Left ventricle myocardium superior (tissue), 1 donor: ENCODE results near the gene ATP1A4. TPM values are rescaled to one million over a fixed set of nuclear protein-coding genes. Genes with fewer than 3 reads are reported as not detected.
A peak's percentile ranks its signal among the peaks of the same experiment; 100 is the strongest.
"Not testable (repeated sequence)": the region's sequence is repeated elsewhere in the genome, so short reads cannot be mapped to it uniquely, and the experiment has no call there.

Experiments
- ATAC-seq: fragments of 200-7000 bp; cut with Tn5 transposase; one replicate; pipeline ENCODE4 v1.9.1; 2020; ENCODE audit warnings: mild to moderate bottlenecking, moderate library complexity
- DNase-seq: peaks from one replicate; pipeline ENCODE4 v3.0.0-alpha.2; 2020
- intact Hi-C: fragments of 100-400 bp; cut with micrococcal nuclease; formaldehyde crosslinking; loops from one replicate; pipeline ENCODE4 v1.11.0; 2022
- long read RNA-seq: library from polyadenylated mRNA; unstranded; transcript quantifications from one replicate; pipeline ENCODE4 v2.0.0, GENCODE V29; 2021
- total RNA-seq: library from RNA; stranded (reverse); fragmentation: NEBNext Ultra II Directional; extraction: Animal tissue kit (Norgen Biotek cat#: 25700); gene quantifications from one replicate; pipeline ENCODE4 v1.2.1, GENCODE V29; 2021
- donor health status: DM: no; HTN: yes; CAD: no; lungs with severe emphysema.

The ATP1A4 gene
- total RNA-seq = not detected
- long read RNA-seq = 0 reads

GRCh38 chr1:160151303-160151702 is at the start of gene ATP1A4:
Gene ATP1A4, plus strand, starts transcription at chr1:160151603. Its CDS starts 438 bp downstream, at chr1:160152041.
- intact Hi-C loops = no loop called here
- DNase-seq = no peak
- ATAC-seq = no peak

GRCh38 chr1:160101717-160102522 is 49.5 kb upstream of the ATP1A4 start:
- intact Hi-C loops = loop anchor here (10.0 kb wide), 1 partner anchor 93 kb away; the partner anchor contains the start of gene CASQ1
- no peak for DNase-seq
- no peak for ATAC-seq

GRCh38 chr1:160103658-160104408 is 47.6 kb upstream of the ATP1A4 start:
- intact Hi-C loops = loop anchor here (10.0 kb wide), 1 partner anchor 91 kb away; the partner anchor contains the start of gene CASQ1
- no peak for DNase-seq
- ATAC-seq = no peak

GRCh38 chr1:160104486-160104885 is 46.9 kb upstream of the ATP1A4 start:
- intact Hi-C loops = loop anchor here (10.0 kb wide), 1 partner anchor 90 kb away; the partner anchor contains the start of gene CASQ1
- DNase-seq (no peak), ATAC-seq (no peak)

GRCh38 chr1:160105155-160105554 is 46.2 kb upstream of the ATP1A4 start:
- DNase-seq = no peak

DNA sequence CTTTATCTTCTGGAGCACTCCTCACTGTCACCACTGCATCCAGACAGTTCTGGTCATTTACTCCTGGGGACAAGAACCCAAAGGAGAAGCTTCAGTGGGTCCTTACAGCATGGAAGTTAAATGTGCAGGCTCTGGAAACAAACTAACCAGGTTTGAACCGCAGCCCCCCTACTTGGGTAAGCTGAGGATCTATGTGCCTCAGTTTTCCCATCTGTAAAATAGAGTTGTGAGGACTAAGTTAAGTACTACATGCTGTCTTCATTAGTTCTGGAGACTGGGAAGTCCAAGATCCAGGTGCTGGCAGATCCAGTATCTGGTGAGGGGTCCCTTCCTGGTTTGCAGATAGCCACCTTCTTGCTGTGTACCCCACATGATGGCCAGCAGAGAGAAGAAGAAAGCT is 43.9 kb upstream of the ATP1A4 start:
- intact Hi-C loops = loop anchor here (10.0 kb wide), 1 partner anchor 87 kb away; the partner anchor contains the start of gene CASQ1
- no peak for DNase-seq
- ATAC-seq = no peak

More at GRCh38 chr1:160105155-160105554, 46.2 kb upstream of the ATP1A4 start:
- ATAC-seq = no peak
- intact Hi-C loops = loop anchor here (10.0 kb wide), 1 partner anchor 90 kb away; the partner anchor contains the start of gene CASQ1

- DNase-seq (no peak), ATAC-seq (no peak)
- intact Hi-C loops = loop anchor here (10.0 kb wide), 1 partner anchor 86 kb away; the partner anchor contains the start of gene CASQ1
Measured at GRCh38 chr1:160108888-160109662, 42.3 kb upstream of the ATP1A4 start.

DNA sequence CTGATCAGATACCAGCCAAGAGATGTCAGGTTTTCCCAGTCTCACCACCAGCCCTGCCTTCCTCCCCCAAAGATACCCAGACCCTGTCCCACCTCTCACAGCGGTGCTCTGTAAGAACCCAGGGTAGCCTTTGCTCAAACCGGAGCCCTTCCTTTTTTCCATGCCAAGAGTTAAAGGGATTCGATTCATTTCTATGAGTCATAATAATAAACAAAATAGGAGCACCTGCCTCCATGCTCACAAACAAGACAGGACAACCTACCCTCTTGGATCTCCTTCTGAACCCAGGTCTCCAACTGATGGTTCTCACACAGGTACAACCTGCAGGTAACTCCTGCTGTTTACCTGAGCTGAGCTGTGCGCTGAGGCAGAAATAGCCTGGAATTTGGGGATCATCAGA is 41.7 kb upstream of the ATP1A4 start:
- intact Hi-C loops = loop anchor here (10.0 kb wide), 1 partner anchor 85 kb away; the partner anchor contains the start of gene CASQ1
- ATAC-seq (no peak), DNase-seq (no peak)

DNA sequence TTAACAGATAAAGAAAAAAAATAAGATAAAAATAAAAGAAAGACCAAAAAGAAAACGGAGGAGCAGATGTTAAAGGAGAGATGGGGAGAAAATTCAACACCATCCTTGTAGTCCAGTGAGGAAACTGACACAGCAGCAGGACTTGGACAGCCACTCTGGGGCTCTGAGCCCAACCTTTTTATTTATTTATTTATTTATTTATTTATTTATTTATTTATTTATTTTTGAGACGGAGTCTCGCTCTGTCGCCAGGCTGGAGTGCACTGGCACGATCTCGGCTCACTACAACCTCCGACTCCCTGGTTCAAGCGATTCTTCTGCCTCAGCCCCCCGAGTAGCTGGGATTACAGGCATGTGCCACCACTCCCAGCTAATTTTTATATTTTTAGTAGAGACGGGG is 39.9 kb upstream of the ATP1A4 start:
- DNase-seq, intact Hi-C loops, ATAC-seq: not testable (repeated sequence)

- DNase-seq = peak; percentile 53
- intact Hi-C loops = no loop called here
- ATAC-seq = no peak
Measured at GRCh38 chr1:160112357-160112756, 39.0 kb upstream of the ATP1A4 start.

- no peak for ATAC-seq
- intact Hi-C loops = no loop called here
- no peak for DNase-seq
Measured at GRCh38 chr1:160113407-160113806, 38.0 kb upstream of the ATP1A4 start.

DNA sequence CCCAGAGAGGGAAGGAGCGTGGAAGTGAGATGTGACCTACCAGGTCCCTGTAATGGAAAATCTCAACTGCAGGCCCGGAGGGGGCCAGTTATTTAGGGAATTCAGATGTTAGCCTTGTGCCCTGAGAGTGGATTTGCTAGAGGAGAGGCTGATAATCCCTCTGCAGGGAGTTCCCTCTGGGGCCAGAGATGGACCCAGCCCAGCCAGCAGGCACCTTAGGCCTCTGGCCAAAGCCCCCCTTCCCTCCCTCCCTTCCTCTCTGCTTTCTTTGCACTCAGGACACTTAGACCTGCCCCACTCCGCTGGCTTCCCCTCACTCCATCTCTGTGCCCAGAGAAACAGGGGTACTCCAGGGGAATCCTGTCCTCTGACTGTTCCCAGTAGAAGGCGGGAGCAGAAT is 37.3 kb upstream of the ATP1A4 start:
- DNase-seq (peak; percentile 48), ATAC-seq (peak; percentile 28)
- intact Hi-C loops = no loop called here

GRCh38 chr1:160115545-160116282 is 35.7 kb upstream of the ATP1A4 start, which contains the start of gene ATP1A2:
Gene ATP1A2, plus strand, starts transcription at chr1:160115759. Its CDS starts 103 bp downstream, at chr1:160115862.
- DNase-seq = peak; percentile 71
- intact Hi-C loops = no loop called here
- peak; percentile 70 for ATAC-seq

DNA sequence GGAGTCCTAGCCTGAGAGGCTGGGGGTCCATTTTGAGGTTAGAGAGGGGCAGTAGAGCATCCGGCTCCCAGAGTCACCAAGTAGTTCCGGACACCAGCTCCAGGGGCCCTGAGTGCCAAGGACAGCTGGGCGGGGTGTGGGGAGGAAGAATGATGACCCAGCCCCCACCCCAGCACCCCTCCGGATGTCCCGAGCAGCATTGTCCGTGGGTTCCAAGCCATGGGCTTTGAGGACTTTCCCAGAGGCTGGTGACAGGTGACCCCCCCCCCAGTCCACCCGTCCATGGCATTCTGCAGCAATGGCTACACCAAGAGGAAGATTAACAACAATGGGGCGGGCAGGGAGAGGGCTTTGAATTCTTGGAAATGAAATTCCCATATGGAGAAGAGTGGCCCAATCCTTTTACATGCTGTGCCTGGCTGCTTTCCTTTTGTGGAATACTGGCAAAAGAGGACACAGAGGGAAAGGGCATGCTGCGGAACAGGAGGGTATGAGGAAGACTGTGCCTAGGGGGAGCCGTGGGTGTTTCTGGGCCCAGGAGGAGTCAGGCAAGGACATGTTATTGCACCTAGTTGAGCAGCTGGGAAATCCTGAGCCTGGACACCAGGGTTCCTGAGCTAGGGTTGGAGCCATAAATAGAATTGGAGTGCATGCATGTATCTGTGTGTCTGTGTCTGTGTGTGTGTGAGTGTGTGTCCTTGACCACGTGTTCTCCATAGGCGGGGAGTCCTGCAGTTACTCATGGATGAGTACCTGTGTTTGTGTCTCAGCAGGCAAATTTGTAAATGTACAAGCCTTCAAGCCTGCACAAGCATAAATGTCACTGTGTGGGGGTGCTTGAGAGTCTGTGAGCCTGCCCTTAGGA is 34.9 kb upstream of the ATP1A4 start:
- intact Hi-C loops = no loop called here

DNA sequence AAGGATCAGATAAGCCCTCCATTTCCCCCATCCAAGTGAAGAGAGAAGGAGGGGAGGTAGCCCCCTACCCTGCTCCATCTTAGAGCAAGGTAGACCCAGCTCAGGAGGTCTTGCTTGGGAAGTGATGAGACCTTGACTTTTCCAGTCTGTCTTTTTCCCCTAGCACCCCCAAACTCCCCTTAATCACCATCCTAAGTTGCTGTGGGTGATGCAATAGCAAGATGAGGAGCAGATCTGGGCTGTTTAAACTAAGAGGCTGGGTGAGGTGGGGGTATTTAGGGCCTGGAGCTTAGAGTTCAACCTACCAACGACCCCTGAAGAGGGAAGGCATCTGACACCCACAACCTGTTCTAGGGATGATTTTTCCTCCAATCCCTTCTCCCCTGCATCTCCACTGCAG is 34.1 kb upstream of the ATP1A4 start:
- ATAC-seq (no peak), DNase-seq (no peak)
- intact Hi-C loops = no loop called here

More for the DNA sequence above, 34.9 kb upstream of the ATP1A4 start:
- DNase-seq (peak; percentile 51), ATAC-seq (peak; percentile 39)

- peak; percentile 71 for DNase-seq
Measured at GRCh38 chr1:160117709-160118183, 33.7 kb upstream of the ATP1A4 start.

GRCh38 chr1:160118928-160119327 is 32.5 kb upstream of the ATP1A4 start:
- intact Hi-C loops = no loop called here
- DNase-seq (no peak), ATAC-seq (no peak)

More at GRCh38 chr1:160117709-160118183, 33.7 kb upstream of the ATP1A4 start:
- intact Hi-C loops = no loop called here
- peak; percentile 58 for ATAC-seq
